ENCODE results near the gene GGT5. TPM values are rescaled to one million over a fixed set of nuclear protein-coding genes. Genes with fewer than 3 reads are reported as not detected.
"Not testable (repeated sequence)": the region's sequence is repeated elsewhere in the genome, so short reads cannot be mapped to it uniquely, and the experiment has no call there.

The GGT5 gene
- total and polyA plus RNA-seq, 7 donors = 2.8 to 35.2 (median 22.5) TPM

DNA sequence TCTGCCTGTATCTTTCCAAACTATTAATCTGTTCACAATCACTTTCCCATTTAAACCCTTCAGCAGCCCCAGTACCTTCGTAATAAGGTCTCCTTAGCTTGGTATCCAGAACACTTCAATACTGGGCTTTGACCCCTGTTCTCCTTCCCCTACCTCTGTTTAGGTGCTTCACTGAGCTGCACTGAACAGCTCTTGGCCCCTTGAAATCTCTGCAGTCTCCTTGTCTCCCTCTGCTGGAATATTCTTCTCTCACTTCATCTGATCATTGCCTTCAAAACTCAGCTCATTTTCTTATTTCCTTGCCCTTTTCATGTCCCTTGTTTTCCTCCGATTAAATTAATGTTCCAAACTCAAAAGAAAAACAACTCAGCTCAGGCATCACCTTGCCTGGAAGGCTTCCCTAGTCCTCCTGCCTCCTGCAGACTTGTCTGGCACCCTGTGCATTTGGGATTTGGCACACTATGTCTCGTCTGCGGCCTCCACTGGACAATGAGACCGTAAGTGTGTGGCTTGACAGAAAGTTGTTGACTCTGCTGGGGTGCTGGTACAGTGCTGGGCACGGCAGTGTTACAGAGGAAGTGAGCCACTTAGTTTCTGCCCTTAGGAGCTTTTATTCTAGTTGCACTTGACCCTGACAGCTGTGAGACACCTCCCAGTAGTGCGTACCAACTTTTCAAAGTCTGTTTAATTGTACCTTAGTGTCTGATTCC is 30.0 kb upstream of the GGT5 start:
- H3K9me3 ChIP-seq; intact Hi-C loops (cut with DNase I); DNase-seq; H3K36me3 ChIP-seq; H3K4me3 ChIP-seq; H3K27me3 ChIP-seq: not testable (repeated sequence)
- Histone ChIP-seq H3K27ac (peak overlapping the region; percentile 55 to 67 (median 58)), H3K4me1 (peaks cover 0 to 55% (median 42%) of the 10 kb centered on the region in 4 donors)
- TF ChIP-seq POLR2AphosphoS5 (IDR thresholded peaks at IDR 0.05) = peak in 1 of 4 donors; percentile 6
- 27 to 48% methylated on average over 7 of the region's 7 CpGs for WGBS, 2 donors

- not testable (repeated sequence) for H3K9me3 ChIP-seq, H3K27me3 ChIP-seq, DNase-seq, H3K36me3 ChIP-seq, H3K4me3 ChIP-seq
- intact Hi-C loops (cut with DNase I) = loop anchor here (2.0 kb wide), 1 partner anchor 13 kb away; no protein-coding TSS in a partner anchor
- Histone ChIP-seq H3K4me1 (peaks cover 0 to 46% (median 39%) of the 10 kb centered on the region in 4 donors), H3K27ac (peak overlapping the region; percentile 26 to 67 (median 45))
- 79 to 82% methylated on average over 4 of the region's 4 CpGs for WGBS, 2 donors
Measured at GRCh38 chr22:24273906-24274305, 29.0 kb upstream of the GGT5 start.

DNA sequence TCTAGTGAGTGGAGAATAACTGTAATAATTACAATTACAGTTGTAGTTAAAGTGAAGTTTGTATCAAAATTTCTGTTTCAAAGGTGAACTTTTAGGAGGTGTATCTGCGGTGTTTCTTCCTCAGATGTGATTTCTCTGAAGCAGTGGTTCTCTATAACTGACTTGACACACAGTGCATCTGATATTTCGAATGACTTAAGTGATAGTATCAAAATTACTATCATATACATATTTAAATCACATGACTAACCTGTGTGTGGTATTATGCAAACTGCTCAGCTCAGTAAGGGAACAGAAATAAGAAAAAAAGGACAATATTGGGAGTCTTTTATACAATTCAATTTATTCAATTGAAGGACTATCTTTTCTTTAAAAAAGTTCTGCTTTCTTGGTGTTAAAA is 28.1 kb upstream of the GGT5 start:
- H3K36me3 ChIP-seq, DNase-seq, H3K9me3 ChIP-seq, H3K4me3 ChIP-seq, H3K27me3 ChIP-seq, H3K27ac ChIP-seq: not testable (repeated sequence)
- intact Hi-C loops (cut with DNase I) = loop anchor here (2.0 kb wide), 1 partner anchor 14 kb away; no protein-coding TSS in a partner anchor
- WGBS, 2 donors = 71 to 88% methylated on average over 2 of the region's 2 CpGs
- H3K4me1 ChIP-seq = peaks cover 0 to 41% (median 36%) of the 10 kb centered on the region in 4 donors

DNA sequence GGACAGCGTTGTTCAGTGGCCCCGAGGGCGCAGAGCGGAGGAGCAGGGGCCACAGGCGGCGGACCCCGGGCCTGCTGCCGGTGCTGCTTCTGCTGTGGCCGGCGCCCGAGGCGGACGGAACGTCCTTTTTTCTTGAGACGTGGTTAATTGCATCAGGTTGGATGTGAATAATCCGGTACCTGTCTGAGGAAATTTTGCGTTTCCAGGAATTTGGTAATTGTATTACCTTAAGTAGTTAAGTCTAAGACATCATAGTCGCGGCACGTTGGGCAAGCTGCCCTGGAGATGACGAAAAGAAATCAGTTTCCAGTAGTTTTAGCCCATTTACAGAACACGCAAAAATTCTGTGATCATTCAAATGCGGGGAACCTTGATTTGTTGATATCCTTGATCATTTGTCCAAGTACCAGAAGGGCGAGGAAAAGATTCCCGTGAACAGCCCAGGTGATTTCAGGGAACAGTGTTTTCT is 26.5 kb upstream of the GGT5 start:
- peaks cover 0 to 41% (median 36%) of the 10 kb centered on the region in 4 donors for H3K4me1 ChIP-seq
- WGBS, 2 donors = 1 to 2% methylated on average over 25 of the region's 25 CpGs

DNA sequence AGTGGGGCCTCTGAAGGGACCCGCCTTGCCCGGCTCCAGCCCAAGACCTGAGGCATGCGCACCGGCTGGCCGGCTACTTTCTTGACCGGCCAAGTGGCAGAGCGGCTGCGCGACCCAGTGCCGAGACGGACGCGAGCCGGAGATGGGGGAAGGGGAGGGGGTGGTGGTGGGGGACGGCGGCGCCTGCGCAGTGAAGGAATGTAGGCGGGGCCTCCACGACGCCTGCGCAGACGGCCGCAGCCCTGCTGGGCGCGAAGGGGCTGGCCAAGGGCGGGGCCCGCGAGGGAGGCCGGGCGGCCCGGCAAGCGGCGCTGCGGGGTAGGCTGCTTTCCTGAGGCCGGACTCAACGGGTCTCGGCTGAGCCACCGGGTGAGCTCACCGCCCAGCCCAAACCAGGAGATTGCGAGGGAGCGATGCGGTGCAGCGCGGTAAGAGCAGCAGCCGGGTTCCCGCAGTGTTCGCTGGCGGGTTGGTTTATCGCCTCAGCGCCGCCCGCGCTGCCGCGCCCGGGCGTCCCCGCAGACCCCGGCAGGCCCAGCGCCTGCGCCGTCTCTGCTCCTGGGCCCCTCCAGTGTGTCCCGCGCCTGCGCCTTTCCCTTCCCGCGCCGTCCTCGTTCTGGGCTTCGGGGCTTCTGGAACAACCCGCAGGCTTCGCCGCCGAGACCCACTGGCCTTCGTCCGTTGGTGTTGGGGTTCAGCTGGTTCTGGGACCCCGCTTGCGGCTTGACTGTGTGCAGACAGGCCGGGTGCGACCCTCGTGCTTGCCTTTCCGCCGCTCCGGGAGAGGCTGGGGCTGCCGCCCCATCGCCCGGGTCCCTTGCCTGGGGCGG is 25.9 kb upstream of the GGT5 start, which contains the start of gene SPECC1L:
SPECC1L (plus strand) TSS at position 276 of the 830 bp plus-strand sequence. CDS start 31,401 bp downstream, outside the sequence.
- intact Hi-C loops (cut with DNase I) = no loop called here
- peak; percentile 98 for DNase-seq
- Histone ChIP-seq H3K27ac (peak within 1 kb of the TSS; percentile 87 to 96 (median 94)), H3K27me3 (no peaks in the 10 kb centered on the region), H3K4me3 (peak within 1 kb of the TSS; percentile 72 to 94 (median 88)), H3K9me3 (no peaks in the 10 kb centered on the region), H3K4me1 (peaks cover 0 to 39% (median 33%) of the 10 kb centered on the region in 4 donors), H3K36me3 (no peaks in the 10 kb centered on the region)
- WGBS, 2 donors = 0% methylated on average over 89 of the region's 89 CpGs
- TF ChIP-seq POLR2AphosphoS5 (IDR thresholded peaks at IDR 0.05) = peak; percentile 91 to 98 (median 96)
- TF ChIP-seq CTCF (IDR thresholded peaks at IDR 0.05) = no peak
- peak; percentile 82 for TF ChIP-seq POLR2A (IDR thresholded peaks at IDR 0.05)
- peak in 1 of 4 donors; percentile 15 for TF ChIP-seq EP300 (IDR thresholded peaks at IDR 0.05)

More for the DNA sequence above, 26.5 kb upstream of the GGT5 start:
- Histone ChIP-seq H3K27ac (peak overlapping the region; percentile 87 to 96 (median 94)), H3K9me3 (no peaks in the 10 kb centered on the region), H3K4me3 (peak overlapping the region; percentile 72 to 94 (median 88)), H3K27me3 (no peaks in the 10 kb centered on the region), H3K36me3 (no peaks in the 10 kb centered on the region)
- no peak for DNase-seq
- intact Hi-C loops (cut with DNase I) = no loop called here
- TF ChIP-seq CTCF (IDR thresholded peaks at IDR 0.05) (no peak), POLR2AphosphoS5 (IDR thresholded peaks at IDR 0.05) (no peak), EP300 (IDR thresholded peaks at IDR 0.05) (no peak), POLR2A (IDR thresholded peaks at IDR 0.05) (no peak)

DNA sequence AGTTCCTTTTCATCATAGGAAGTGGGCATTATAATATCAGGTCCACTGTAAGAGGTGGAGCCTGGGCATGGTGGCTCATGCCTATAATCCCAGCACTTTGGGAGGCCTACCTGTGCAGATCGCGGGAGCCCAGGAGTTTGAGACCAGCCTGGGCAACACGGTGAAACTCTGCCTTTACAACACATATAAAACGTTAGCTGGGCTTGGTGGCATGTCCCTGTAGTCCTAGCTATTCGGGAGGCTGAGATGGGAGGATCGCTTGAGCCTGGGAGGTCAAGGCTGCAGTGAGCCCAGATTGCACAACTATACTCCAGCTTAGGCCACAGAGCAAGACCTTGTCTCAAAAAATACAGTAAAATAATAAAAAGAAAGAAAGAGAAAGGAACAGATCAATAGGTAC is 21.6 kb upstream of the GGT5 start:
- DNase-seq; intact Hi-C loops (cut with DNase I); H3K4me1 ChIP-seq; H3K27ac ChIP-seq; H3K9me3 ChIP-seq; H3K4me3 ChIP-seq; H3K27me3 ChIP-seq; H3K36me3 ChIP-seq: not testable (repeated sequence)
- 86 to 93% methylated on average over 6 of the region's 6 CpGs for WGBS, 2 donors
